ENCODE measurements around the gene POLR2F. TPM values are rescaled to one million over a fixed set of nuclear protein-coding genes. Genes with fewer than 3 reads are reported as not detected.

Gene POLR2F
- total RNA-seq, 1 donor from 2014 or later: 75.5 TPM

GRCh38 chr22:37985050-37985585 lies 31.6 kb downstream of the POLR2F start:
- no peak overlapping the region for H3K9ac ChIP-seq
- peak overlapping the region; percentile 29 for H3K27ac Mint-ChIP-seq
- H3K27ac ChIP-seq: no peak overlapping the region

GRCh38 chr22:37985751-37986281 lies 32.3 kb downstream of the POLR2F start:
- H3K4me2 ChIP-seq: no peak overlapping the region
- H3K4me3 ChIP-seq: no peak overlapping the region
- H3K36me3 Mint-ChIP-seq: no peaks in the 10 kb centered on the region
- H3K4me1 ChIP-seq: peaks cover 25% of the 10 kb centered on the region
- no peak overlapping the region for H3K4me3 Mint-ChIP-seq
- H3K9me3 ChIP-seq (ENCODE audit: low read depth): no peaks in the 10 kb centered on the region
- H3K36me3 ChIP-seq: no peaks in the 10 kb centered on the region
- peaks cover 13% of the 10 kb centered on the region for H4K20me1 ChIP-seq (ENCODE audit: low read depth)
- H3K9me3 Mint-ChIP-seq: no peaks in the 10 kb centered on the region
- peaks cover 14% of the 10 kb centered on the region for H3F3A ChIP-seq (ENCODE audit: low read depth)
- peaks cover 3% of the 10 kb centered on the region for H3K4me1 Mint-ChIP-seq
- TF ChIP-seq EZH2phosphoT487 (IDR thresholded peaks at IDR 0.05): no peak
- no peak for TF ChIP-seq EZH2 (IDR thresholded peaks at IDR 0.05)
- no peak for TF ChIP-seq CTCF (IDR thresholded peaks at IDR 0.05)
- H3K27ac ChIP-seq: no peak overlapping the region
- H3K9ac ChIP-seq: no peak overlapping the region
- H3K27me3 ChIP-seq: peaks cover 31% of the 10 kb centered on the region
- H3K27me3 Mint-ChIP-seq (ENCODE audit: insufficient read depth, low read depth): peaks cover 15% of the 10 kb centered on the region
- no peaks in the 10 kb centered on the region for H3K79me2 ChIP-seq (ENCODE audit: low read depth)
- DNase-seq (ENCODE audit: low spot score): no peak
- H3K27ac Mint-ChIP-seq: no peak overlapping the region
- H2AFZ ChIP-seq (replicated peaks): no peak overlapping the region

More at GRCh38 chr22:37985050-37985585, 31.6 kb downstream of the POLR2F start:
- Histone ChIP-seq H3K4me3 (no peak overlapping the region), H2AFZ (replicated peaks) (no peak overlapping the region), H3K36me3 (no peaks in the 10 kb centered on the region), H3F3A (ENCODE audit: low read depth) (peaks cover 14% of the 10 kb centered on the region), H4K20me1 (ENCODE audit: low read depth) (peaks cover 13% of the 10 kb centered on the region), H3K9me3 (ENCODE audit: low read depth) (no peaks in the 10 kb centered on the region), H3K27me3 (peaks cover 31% of the 10 kb centered on the region), H3K4me1 (peaks cover 30% of the 10 kb centered on the region), H3K79me2 (ENCODE audit: low read depth) (no peaks in the 10 kb centered on the region), H3K4me2 (no peak overlapping the region)
- TF ChIP-seq EZH2 (IDR thresholded peaks at IDR 0.05) (no peak), CTCF (IDR thresholded peaks at IDR 0.05) (no peak), EZH2phosphoT487 (IDR thresholded peaks at IDR 0.05) (no peak)
- peaks cover 13% of the 10 kb centered on the region for H3K27me3 Mint-ChIP-seq (ENCODE audit: insufficient read depth, low read depth)
- no peak for DNase-seq (ENCODE audit: low spot score)
- peak overlapping the region; percentile 55 for H3K4me3 Mint-ChIP-seq
- no peaks in the 10 kb centered on the region for H3K9me3 Mint-ChIP-seq
- no peaks in the 10 kb centered on the region for H3K36me3 Mint-ChIP-seq
- H3K4me1 Mint-ChIP-seq: peaks cover 6% of the 10 kb centered on the region

- H3K4me3 ChIP-seq: no peak overlapping the region
Observed at GRCh38 chr22:37986371-37986770, 32.9 kb downstream of the POLR2F start.

More at GRCh38 chr22:37986371-37986770, 32.9 kb downstream of the POLR2F start:
- peaks cover 15% of the 10 kb centered on the region for H3K27me3 Mint-ChIP-seq (ENCODE audit: insufficient read depth, low read depth)
- H3K9ac ChIP-seq: no peak overlapping the region
- H3K9me3 Mint-ChIP-seq: no peaks in the 10 kb centered on the region
- H3K9me3 ChIP-seq (ENCODE audit: low read depth): no peaks in the 10 kb centered on the region
- H3K4me1 Mint-ChIP-seq: peaks cover 3% of the 10 kb centered on the region
- no peak overlapping the region for H2AFZ ChIP-seq (replicated peaks)
- H4K20me1 ChIP-seq (ENCODE audit: low read depth): peaks cover 13% of the 10 kb centered on the region
- no peak overlapping the region for H3K27ac Mint-ChIP-seq
- H3K36me3 ChIP-seq: no peaks in the 10 kb centered on the region
- peaks cover 14% of the 10 kb centered on the region for H3F3A ChIP-seq (ENCODE audit: low read depth)
- no peak overlapping the region for H3K27ac ChIP-seq
- peaks cover 25% of the 10 kb centered on the region for H3K4me1 ChIP-seq
- no peaks in the 10 kb centered on the region for H3K36me3 Mint-ChIP-seq
- H3K4me2 ChIP-seq: no peak overlapping the region
- DNase-seq (ENCODE audit: low spot score): no peak
- no peak overlapping the region for H3K4me3 Mint-ChIP-seq
- TF ChIP-seq EZH2phosphoT487 (IDR thresholded peaks at IDR 0.05) (no peak), CTCF (IDR thresholded peaks at IDR 0.05) (no peak), EZH2 (IDR thresholded peaks at IDR 0.05) (no peak)
- H3K79me2 ChIP-seq (ENCODE audit: low read depth): no peaks in the 10 kb centered on the region
- peaks cover 31% of the 10 kb centered on the region for H3K27me3 ChIP-seq

Measured in neural progenitor cell (in vitro differentiated cells).